SU-DHL-6 (cell line): ENCODE data around the gene DPYSL4.

Experiments used
- H2AFZ ChIP-seq: fragments of 200-600 bp; sonication (generic); 2 replicates; pipeline ENCODE4 v1.6.1; 2014; ENCODE audit warnings: low read depth, mild to moderate bottlenecking, moderate library complexity, mixed read lengths, antibody characterized with exemption, low read length; ENCODE audit not compliant: severe bottlenecking
- H3F3A ChIP-seq: fragments of 200-600 bp; shearing (Covaris generic); 2 replicates; pipeline ENCODE4 v1.6.0; 2016; ENCODE audit warnings: antibody characterized with exemption, mild to moderate bottlenecking; ENCODE audit not compliant: insufficient read depth
- H3K27ac ChIP-seq: fragments of 200-600 bp; sonication (generic); 2 replicates; pipeline ENCODE4 v1.5.1; 2016; ENCODE audit warnings: low read depth, mild to moderate bottlenecking, low read length, moderate library complexity, mixed read lengths
- H3K27me3 ChIP-seq: fragments of 200-600 bp; sonication (generic), shearing (Covaris generic); 2 replicates; pipeline ENCODE4 v1.6.0; 2014; ENCODE audit warnings: mild to moderate bottlenecking, low read length
- H3K36me3 ChIP-seq: fragments of 200-600 bp; sonication (generic); 2 replicates; pipeline ENCODE4 v1.6.1; 2014; ENCODE audit warnings: mild to moderate bottlenecking, low read length, mixed read lengths
- H3K4me2 ChIP-seq: fragments of 300-600, 200-600 bp; shearing (Covaris generic), sonication (generic); 2 replicates; pipeline ENCODE4 v1.6.0; 2014; ENCODE audit warnings: low read length, low read depth, mild to moderate bottlenecking; ENCODE audit not compliant: poor library complexity, severe bottlenecking
- H3K4me3 ChIP-seq: fragments of 200-600 bp; sonication (generic); 2 replicates; pipeline ENCODE4 v1.5.1; 2014; ENCODE audit warnings: antibody characterized with exemption, low read length, mild to moderate bottlenecking, mixed read lengths; ENCODE audit not compliant: insufficient read depth, poor library complexity, severe bottlenecking
- H3K79me2 ChIP-seq: fragments of 200-600 bp; sonication (generic); 2 replicates; pipeline ENCODE4 v1.6.1; 2014; ENCODE audit warnings: mild to moderate bottlenecking, low read length, moderate library complexity; ENCODE audit not compliant: insufficient read depth
- H3K9ac ChIP-seq: fragments of 200-600 bp; sonication (generic); 2 replicates; pipeline ENCODE4 v1.7.0; 2014; ENCODE audit warnings: mild to moderate bottlenecking, low read length
- H3K9me2 ChIP-seq: fragments of 200-600 bp; sonication (generic); replicated peaks from 2 replicates; pipeline ENCODE4 v1.6.1; 2014; ENCODE audit warnings: low read length; ENCODE audit not compliant: insufficient read depth
- H3K9me3 ChIP-seq: fragments of 200-600 bp; sonication (generic); 2 replicates; pipeline ENCODE4 v1.6.1; 2014; ENCODE audit warnings: low read length, mixed read lengths; ENCODE audit not compliant: insufficient read depth
- H4K20me1 ChIP-seq: fragments of 200-600 bp; sonication (generic); 2 replicates; pipeline ENCODE4 v1.6.1; 2014; ENCODE audit warnings: low read depth, mild to moderate bottlenecking, antibody characterized with exemption, low read length, moderate library complexity, mixed read lengths
- CTCF ChIP-seq: fragments of 200-600 bp; sonication (generic); IDR thresholded peaks from one replicate; pipeline ENCODE4 v1.5.1; 2017; ENCODE audit warnings: antibody characterized with exemption, mild to moderate bottlenecking, low read length, moderate library complexity; ENCODE audit not compliant: insufficient read depth, poor library complexity, severe bottlenecking
- EZH2phosphoT487 ChIP-seq: fragments of 200-600 bp; sonication (generic), shearing (Covaris generic); conservative IDR thresholded peaks from 2 replicates; pipeline ENCODE4 v1.6.1; 2018; ENCODE audit warnings: mild to moderate bottlenecking, antibody characterized with exemption, low read length, moderate library complexity, mixed read lengths

DPYSL4 gene

GRCh38 chr10:132192991-132193665, 6.4 kb downstream of the DPYSL4 start:
- Histone ChIP-seq H2AFZ (no peak overlapping the region), H3K9ac (no peak overlapping the region), H3K79me2 (no peaks in the 10 kb centered on the region), H3K4me3 (no peak overlapping the region), H3K4me2 (no peak overlapping the region), H3K36me3 (no peaks in the 10 kb centered on the region), H3K27ac (no peak overlapping the region), H3F3A (no peaks in the 10 kb centered on the region), H3K9me2 (no peaks in the 10 kb centered on the region), H3K27me3 (no peaks in the 10 kb centered on the region), H3K9me3 (no peaks in the 10 kb centered on the region), H4K20me1 (no peaks in the 10 kb centered on the region)
- TF ChIP-seq CTCF: no peak
- TF ChIP-seq EZH2phosphoT487: no peak

GRCh38 chr10:132193907-132194552, 7.3 kb downstream of the DPYSL4 start:
- Histone ChIP-seq H2AFZ (no peak overlapping the region), H3K9me3 (no peaks in the 10 kb centered on the region), H3K4me2 (no peak overlapping the region), H3K4me3 (no peak overlapping the region), H3F3A (no peaks in the 10 kb centered on the region), H3K79me2 (no peaks in the 10 kb centered on the region), H3K9ac (no peak overlapping the region), H4K20me1 (no peaks in the 10 kb centered on the region), H3K9me2 (no peaks in the 10 kb centered on the region), H3K27me3 (no peaks in the 10 kb centered on the region), H3K27ac (no peak overlapping the region), H3K36me3 (no peaks in the 10 kb centered on the region)
- TF ChIP-seq EZH2phosphoT487 (no peak), CTCF (no peak)

- TF ChIP-seq EZH2phosphoT487 (no peak), CTCF (no peak)
These were observed 8.0 kb downstream of the DPYSL4 start for GRCh38 chr10:132194726-132195125.

More at GRCh38 chr10:132194726-132195125, 8.0 kb downstream of the DPYSL4 start:
- Histone ChIP-seq H3K9me2 (no peaks in the 10 kb centered on the region), H3K9ac (no peak overlapping the region), H3K36me3 (no peaks in the 10 kb centered on the region), H3K4me2 (no peak overlapping the region), H3K27ac (no peak overlapping the region), H3K79me2 (no peaks in the 10 kb centered on the region), H2AFZ (no peak overlapping the region), H3K27me3 (no peaks in the 10 kb centered on the region), H4K20me1 (no peaks in the 10 kb centered on the region), H3F3A (no peaks in the 10 kb centered on the region), H3K9me3 (no peaks in the 10 kb centered on the region), H3K4me3 (no peak overlapping the region)
